Endothelial cell of umbilical vein (primary cell): ENCODE measurements around the gene CPNE7. TPM values are rescaled to one million over a fixed set of nuclear protein-coding genes. Genes with fewer than 3 reads are reported as not detected.

Experiments used
- BruUV-seq: library from RNA; stranded (reverse); fragments of 400-500 nt; replicated peaks from 2 replicates; lab custom pipeline; 2021; lab: Mats Ljungman, UMichigan
- CTCF ChIA-PET: fragments of 300-600, 350-600 bp; sonication (Branson Sonifier 250); formaldehyde crosslinking; loops from one replicate; lab custom pipeline; 2021; ENCODE audit warnings: antibody characterized with exemption, inconsistent platforms; lab: Charles Lee
- POLR2A ChIA-PET: fragments of 300-600, 350-600 bp; sonication (Branson Sonifier 250); formaldehyde crosslinking; loops from one replicate; lab custom pipeline; 2021; ENCODE audit warnings: antibody characterized with exemption, inconsistent platforms; lab: Charles Lee
- DNase-seq: peaks from one replicate; pipeline ENCODE4 v3.0.0-alpha.2; 2011; ENCODE audit warnings: low read depth, low spot score
- FAIRE-seq: peaks from 2 replicates; lab custom pipeline; 2011; peaks lifted over from hg19 to GRCh38; lab: Jason Lieb, UNC
- H2AFZ ChIP-seq: 2 replicates; pipeline ENCODE4 v1.6.0; 2012; ENCODE audit warnings: low read depth, low read length, control low read depth, inconsistent platforms
- H3K27ac ChIP-seq: 2 replicates; pipeline ENCODE4 v1.5.1; 2011; ENCODE audit warnings: low read depth, mild to moderate bottlenecking, control low read depth, low read length, moderate library complexity; ENCODE audit not compliant: insufficient read depth
- H3K27me3 ChIP-seq, 2 experiments: 2 replicates each; pipeline versions ENCODE4 v1.6.0 to v1.6.1; 2011; ENCODE audit warnings: low read length in 2 of 2, mixed read lengths in 1 of 2; ENCODE audit not compliant: control insufficient read depth in 2 of 2, insufficient read depth in 2 of 2
- H3K36me3 ChIP-seq, 2 experiments: 2 replicates in 1 of 2; 3 replicates in 1 of 2; pipeline ENCODE4 v1.5.1; 2011; ENCODE audit warnings: low read length in 2 of 2, mild to moderate bottlenecking in 1 of 2, moderate library complexity in 1 of 2; ENCODE audit not compliant: control insufficient read depth in 2 of 2, insufficient read depth in 2 of 2; ENCODE audit errors: extremely low read depth in 1 of 2
- H3K4me1 ChIP-seq: 3 replicates; pipeline ENCODE4 v1.5.1; 2011; ENCODE audit warnings: mild to moderate bottlenecking, low read length; ENCODE audit not compliant: control insufficient read depth, insufficient read depth; ENCODE audit errors: extremely low read depth
- H3K4me2 ChIP-seq: 2 replicates; pipeline ENCODE4 v1.6.1; 2011; ENCODE audit warnings: low read length, control low read depth, mixed read lengths; ENCODE audit not compliant: insufficient read depth
- H3K4me3 ChIP-seq, 3 experiments: fragments of 200-600 bp in 1 of 3; sonication (generic), shearing (Covaris generic) in 1 of 3; replicated peaks in 1 of 3; 2 replicates each; pipeline ENCODE4 v1.5.1; 2011 to 2016; ENCODE audit warnings: control low read depth in 3 of 3, low read length in 3 of 3, mild to moderate bottlenecking in 2 of 3, inconsistent platforms in 1 of 3, low read depth in 1 of 3, moderate library complexity in 1 of 3; ENCODE audit not compliant: insufficient read depth in 1 of 3
- H3K79me2 ChIP-seq: 2 replicates; pipeline ENCODE4 v1.6.0; 2012; ENCODE audit warnings: low read length, inconsistent platforms; ENCODE audit not compliant: control insufficient read depth, insufficient read depth
- H3K9ac ChIP-seq: replicated peaks from 2 replicates; pipeline ENCODE3; 2011; ENCODE audit warnings: low read length, control low read depth; ENCODE audit not compliant: insufficient read depth; ENCODE audit errors: extremely low read depth
- H3K9me1 ChIP-seq: replicated peaks from 3 replicates; pipeline ENCODE4 v1.6.0; 2011; ENCODE audit warnings: mild to moderate bottlenecking, low read length; ENCODE audit not compliant: control insufficient read depth, insufficient read depth; ENCODE audit errors: extremely low read depth
- H3K9me3 ChIP-seq: replicated peaks from 2 replicates; pipeline ENCODE4 v1.5.1; 2012; ENCODE audit warnings: low read length, inconsistent platforms; ENCODE audit not compliant: control insufficient read depth, insufficient read depth
- H4K20me1 ChIP-seq: replicated peaks from 2 replicates; pipeline ENCODE3; 2011; ENCODE audit warnings: mild to moderate bottlenecking, low read length; ENCODE audit not compliant: control insufficient read depth, insufficient read depth; ENCODE audit errors: extremely low read depth
- CTCF ChIP-seq, 2 donors: IDR thresholded peaks; 1 replicate in 1 of 2; 2 replicates in 1 of 2; pipeline ENCODE4 v1.5.1; 2011; ENCODE audit warnings: low read length in 2 of 2, mild to moderate bottlenecking in 2 of 2, moderate library complexity in 2 of 2, control low read depth in 1 of 2, inconsistent platforms in 1 of 2, low read depth in 1 of 2; ENCODE audit not compliant: insufficient read depth in 1 of 2; ENCODE audit errors: extremely low read depth in 1 of 2
- FOS ChIP-seq: IDR thresholded peaks from 2 replicates; pipeline ENCODE4 v1.6.1; 2011; ENCODE audit warnings: mild to moderate bottlenecking, low read length, moderate library complexity, borderline replicate concordance; ENCODE audit not compliant: insufficient read depth
- GATA2 ChIP-seq: IDR thresholded peaks from 2 replicates; pipeline ENCODE4 v1.7.0; 2011; ENCODE audit warnings: low read depth, mild to moderate bottlenecking, moderate library complexity, mixed read lengths, low read length; ENCODE audit not compliant: insufficient read length, insufficient read depth
- JUN ChIP-seq: IDR thresholded peaks from 2 replicates; pipeline ENCODE4 v1.6.1; 2011; ENCODE audit warnings: borderline replicate concordance, low read depth; ENCODE audit not compliant: insufficient read length, insufficient read depth
- MAX ChIP-seq: IDR thresholded peaks from 2 replicates; pipeline ENCODE4 v1.6.1; 2011; ENCODE audit not compliant: insufficient read depth, insufficient read length
- MYC ChIP-seq: IDR thresholded peaks from one replicate; pipeline ENCODE4 v1.6.1; 2011; ENCODE audit warnings: mild to moderate bottlenecking, low read depth, low read length
- POLR2A ChIP-seq: IDR thresholded peaks from 2 replicates; pipeline ENCODE4 v1.6.1; 2012; ENCODE audit warnings: low read depth, mild to moderate bottlenecking, control low read depth, low read length
- POLR2AphosphoS5 ChIP-seq: IDR thresholded peaks from 2 replicates; pipeline ENCODE4 v1.6.1; 2012; ENCODE audit warnings: low read depth, mild to moderate bottlenecking, control low read depth, low read length, moderate library complexity; ENCODE audit not compliant: insufficient read depth
- dilution Hi-C: fragments of 300-500 bp; cut with MboI; formaldehyde crosslinking; loops from one replicate; pipeline ENCODE4 v1.15.0; 2019; ENCODE audit warnings: low sequenced_read_pairs; ENCODE audit not compliant: extremely low pct_ligation_motif_present
- intact Hi-C: fragments of 100-400 bp; cut with micrococcal nuclease; formaldehyde crosslinking; loops from one replicate; pipeline ENCODE4 v1.10.0; 2022
- polyA plus RNA-seq, 4 experiments: library from polyadenylated mRNA; depleted of rRNA in 3 of 4; stranded (reverse) in 3 of 4; unstranded in 1 of 4; fragments of >200 nt; gene quantifications; 2 replicates each; pipeline versions ENCODE4 v1.2.1 to v1.2.3, GENCODE V29; 2011 to 2012; ENCODE audit warnings: missing spikeins in 1 of 4
- total RNA-seq: library from RNA; stranded (reverse); gene quantifications from 2 replicates; pipeline ENCODE4 v1.2.3, GENCODE V29; 2021

The CPNE7 gene
- total and polyA plus RNA-seq, 2 donors (not counting 3 experiments of a cell fraction or from before 2014, with no cell fraction given), result 2.0 to 5.9 TPM

- H2AFZ ChIP-seq, result no peak overlapping the region
- H3K4me3 ChIP-seq, result no peak overlapping the region
- H3K36me3 ChIP-seq, result no peaks in the 10 kb centered on the region
- dilution Hi-C loops, result no loop called here
- no peaks in the 10 kb centered on the region for H3K79me2 ChIP-seq
- FAIRE-seq, result peak; percentile 88
- DNase-seq, result peak; percentile 74
- H3K27ac ChIP-seq, result peak overlapping the region; percentile 53
- intact Hi-C loops, result loop anchor here (5.0 kb wide), 1 partner anchor 41 kb away; no protein-coding TSS in a partner anchor
- peaks cover 0 to 1% of the 10 kb centered on the region in 2 experiments for H3K27me3 ChIP-seq
- POLR2A ChIA-PET, result interaction anchor here (0.7 kb wide), 1 partner anchor 15 kb away, joined by 3 read pairs; no protein-coding TSS in a partner anchor
- peaks cover 18% of the 10 kb centered on the region for H3K4me1 ChIP-seq
- no peaks in the 10 kb centered on the region for H3K9me1 ChIP-seq
- TF ChIP-seq MYC (no peak), FOS (peak; percentile 92), CTCF (IDR thresholded peaks at IDR 0.05; ENCODE audit: extremely low read depth in 1 of 2, insufficient read depth in 1 of 2, low read depth in 1 of 2, low read length in 2 of 2) (no peak), POLR2A (no peak), MAX (no peak), GATA2 (peak; percentile 22), POLR2AphosphoS5 (peak; percentile 65), JUN (peak; percentile 82)
- H3K9me3 ChIP-seq, result no peaks in the 10 kb centered on the region
- BruUV-seq, result no TSS peak
- H3K9ac ChIP-seq, result no peak overlapping the region
- H4K20me1 ChIP-seq, result no peaks in the 10 kb centered on the region
- CTCF ChIA-PET, result interaction anchor here (0.6 to 1.9 kb wide), 5 partner anchors 15 to 119 kb away, joined by 3 to 10 read pairs (median 5); no protein-coding TSS in a partner anchor
- H3K4me2 ChIP-seq, result no peak overlapping the region
Observed at GRCh38 chr16:89581045-89581695, 5.6 kb downstream of the CPNE7 start.
